GM08714 (cell line): Measurements from ENCODE around the gene ADK.

Experiments used
- H3K4me3 ChIP-seq: fragments of 200-500 bp; sonication (Bioruptor generic); 2 replicates; pipeline ENCODE4 v1.5.1; 2014; ENCODE audit warnings: mild to moderate bottlenecking, low read length, inconsistent platforms
- ZNF274 ChIP-seq: IDR thresholded peaks from 2 replicates; pipeline ENCODE4 v1.6.1; 2012; ENCODE audit warnings: mild to moderate bottlenecking, low read depth, low read length

The ADK gene

DNA sequence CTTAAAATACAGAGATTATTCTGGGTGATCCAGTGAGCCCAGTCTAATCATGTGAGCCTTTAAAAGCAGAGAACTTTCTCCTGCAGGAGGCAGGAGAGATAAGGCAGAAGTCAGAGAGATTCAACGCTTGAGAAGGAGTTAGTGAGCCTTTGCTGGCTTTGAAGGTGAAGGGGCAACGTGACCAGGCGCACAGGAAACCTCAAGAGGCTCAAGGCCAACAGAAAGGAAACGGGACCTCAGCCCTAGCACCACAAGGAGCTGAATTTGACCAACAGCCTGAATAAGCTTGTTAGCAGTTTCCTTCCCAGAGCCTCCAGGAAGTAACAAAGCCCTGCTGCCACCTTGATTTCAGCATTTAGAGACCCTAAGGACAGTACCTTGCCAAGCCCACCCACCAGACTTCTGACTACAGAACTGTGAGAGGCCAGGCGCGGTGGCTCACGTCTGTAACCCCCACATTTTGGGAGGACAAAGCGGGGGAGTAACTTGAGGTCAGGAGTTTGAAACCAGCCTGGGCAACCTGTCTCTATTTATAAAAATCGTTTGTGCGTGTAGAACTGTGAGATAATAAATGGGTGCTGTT, 588.1 kb downstream of the ADK start:
- no peak for TF ChIP-seq ZNF274
- peak overlapping the region; percentile 53; the same call in 1 of the 2 replicates for H3K4me3 ChIP-seq

DNA sequence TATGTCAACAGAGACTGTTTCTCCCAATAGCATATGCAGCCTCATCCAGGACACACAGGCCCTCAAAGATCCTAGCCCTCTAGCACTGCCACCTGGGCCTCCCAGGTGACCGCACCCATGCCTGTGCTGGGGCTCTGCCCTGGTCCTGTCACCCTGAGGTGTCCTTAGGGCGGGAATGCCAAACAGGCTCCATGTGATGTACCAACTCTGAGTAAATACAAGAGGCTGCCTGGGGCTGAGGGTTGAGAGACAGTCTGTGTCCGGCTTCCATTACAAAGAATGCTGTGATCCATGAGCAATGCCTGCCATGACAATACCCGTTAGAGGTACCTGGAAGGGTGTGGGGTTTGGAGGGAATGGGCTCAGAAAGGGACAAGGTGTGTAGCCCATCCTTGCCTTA, 592.4 kb downstream of the ADK start:
- no peak for TF ChIP-seq ZNF274
- H3K4me3 ChIP-seq: no peak overlapping the region

- TF ChIP-seq ZNF274: no peak
- no peak overlapping the region for H3K4me3 ChIP-seq
Observed at GRCh38 chr10:74745449-74745848, 594.4 kb downstream of the ADK start.

- no peak for TF ChIP-seq ZNF274
Observed at GRCh38 chr10:74746813-74747212, 595.8 kb downstream of the ADK start.

DNA sequence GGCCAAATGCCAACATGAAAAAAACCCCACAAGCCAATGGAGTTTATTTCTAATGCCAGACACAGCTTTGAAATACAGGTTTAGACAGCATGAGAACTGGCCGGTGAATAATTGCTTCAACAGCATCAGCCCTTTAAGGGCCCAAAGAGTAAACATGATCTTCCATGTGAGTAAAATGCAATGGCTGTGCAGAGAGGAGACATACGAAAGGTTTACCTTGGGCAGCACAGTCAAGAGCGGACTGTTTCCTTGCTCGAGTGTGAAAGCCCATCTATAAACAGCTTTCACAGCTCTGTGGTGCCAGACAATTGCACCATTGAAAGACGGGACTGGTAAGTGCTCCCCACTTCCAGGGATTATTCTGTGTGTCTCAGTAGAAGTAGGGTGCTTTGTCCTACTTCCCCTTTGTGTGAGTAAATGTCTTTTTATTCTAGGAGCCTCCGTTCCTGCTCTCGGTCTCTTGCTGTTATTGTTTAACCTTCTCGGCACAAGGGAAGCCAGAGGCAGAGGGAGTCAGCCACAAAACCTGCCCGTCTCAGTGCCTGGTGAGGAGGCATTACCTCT, 597.5 kb downstream of the ADK start:
- no peak overlapping the region for H3K4me3 ChIP-seq
- no peak for TF ChIP-seq ZNF274

More at GRCh38 chr10:74746813-74747212, 595.8 kb downstream of the ADK start:
- no peak overlapping the region for H3K4me3 ChIP-seq

DNA sequence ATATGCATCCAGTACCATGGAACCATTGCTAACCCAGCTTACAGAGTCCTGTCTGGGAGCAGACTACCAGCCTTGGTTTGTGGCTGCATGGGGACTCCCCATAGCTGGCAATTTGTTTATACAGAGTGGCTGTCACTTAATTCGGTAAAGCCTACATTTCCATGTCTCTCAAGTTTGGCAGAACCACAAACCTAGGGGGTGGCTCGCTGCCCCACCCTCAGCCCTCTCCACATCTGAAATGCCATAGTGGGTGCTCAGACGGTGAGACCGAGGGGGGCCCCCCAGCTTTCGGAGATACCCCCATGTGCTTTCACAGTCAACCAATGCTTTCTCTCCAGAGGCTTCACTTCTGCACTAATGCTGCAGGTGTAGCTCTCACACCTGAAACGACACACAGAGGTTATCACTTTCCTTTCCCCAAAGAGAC, 599.8 kb downstream of the ADK start:
- H3K4me3 ChIP-seq: no peak overlapping the region
- no peak for TF ChIP-seq ZNF274

- H3K4me3 ChIP-seq: no peak overlapping the region
- no peak for TF ChIP-seq ZNF274
Observed at GRCh38 chr10:74752371-74753040, 601.5 kb downstream of the ADK start.

DNA sequence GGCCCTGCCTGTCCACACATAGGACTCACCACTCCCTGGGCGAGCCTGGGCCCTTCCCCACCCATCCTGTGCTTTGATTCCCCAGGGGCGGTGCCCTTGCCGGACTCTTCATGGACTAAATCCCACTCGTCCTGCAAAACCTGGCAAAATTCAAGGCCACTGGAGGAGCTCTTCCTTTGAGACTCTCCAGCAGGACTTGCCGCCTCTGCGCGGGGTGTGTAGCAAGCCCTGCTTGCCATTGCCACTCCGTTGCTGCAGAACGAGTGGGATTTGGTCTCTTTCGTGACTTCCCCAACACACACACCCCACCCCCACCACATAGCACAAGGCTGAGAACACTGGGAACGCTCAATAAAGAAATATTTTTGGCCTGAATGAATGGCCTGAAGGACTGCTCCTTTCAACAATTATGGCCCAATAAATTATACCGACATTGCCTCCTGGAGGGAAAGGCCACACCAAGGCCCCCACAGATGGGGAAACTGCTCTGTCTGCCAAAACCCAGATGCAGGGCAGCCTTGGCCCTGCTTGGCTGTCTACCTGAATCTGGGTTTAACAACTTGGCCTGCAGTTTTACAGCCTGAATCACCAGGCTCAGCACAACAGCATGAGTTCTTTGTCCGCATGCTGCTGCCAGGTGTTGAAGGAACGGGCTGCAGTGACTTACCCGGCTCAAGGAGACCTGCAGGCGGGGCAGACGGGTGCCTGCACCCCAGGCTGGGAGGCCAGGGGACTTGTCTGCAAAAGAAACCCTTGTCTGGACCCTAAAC, 602.6 kb downstream of the ADK start:
- no peak for TF ChIP-seq ZNF274
- no peak overlapping the region for H3K4me3 ChIP-seq

DNA sequence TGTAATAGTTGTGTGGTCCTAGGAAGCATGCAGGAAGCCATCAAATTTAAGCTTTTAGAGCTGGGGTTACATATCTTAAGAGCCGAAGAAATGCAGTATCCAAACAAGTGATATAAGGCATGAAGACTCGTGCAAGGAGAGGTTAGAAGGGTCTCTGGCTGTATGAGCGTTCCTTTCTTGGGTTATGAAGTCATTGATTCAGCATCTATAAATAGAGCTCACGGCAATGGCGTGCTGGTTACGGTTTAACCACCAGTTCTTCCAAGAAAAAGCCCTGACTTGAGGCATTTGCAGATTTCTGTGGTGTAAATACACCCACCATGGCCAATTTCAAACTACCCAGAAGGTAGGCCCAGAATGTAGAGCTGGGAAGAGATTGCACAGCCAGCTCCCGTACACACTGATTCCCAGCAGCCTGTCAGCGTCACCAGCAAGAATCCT, 603.4 kb downstream of the ADK start:
- TF ChIP-seq ZNF274: no peak
- no peak overlapping the region for H3K4me3 ChIP-seq

DNA sequence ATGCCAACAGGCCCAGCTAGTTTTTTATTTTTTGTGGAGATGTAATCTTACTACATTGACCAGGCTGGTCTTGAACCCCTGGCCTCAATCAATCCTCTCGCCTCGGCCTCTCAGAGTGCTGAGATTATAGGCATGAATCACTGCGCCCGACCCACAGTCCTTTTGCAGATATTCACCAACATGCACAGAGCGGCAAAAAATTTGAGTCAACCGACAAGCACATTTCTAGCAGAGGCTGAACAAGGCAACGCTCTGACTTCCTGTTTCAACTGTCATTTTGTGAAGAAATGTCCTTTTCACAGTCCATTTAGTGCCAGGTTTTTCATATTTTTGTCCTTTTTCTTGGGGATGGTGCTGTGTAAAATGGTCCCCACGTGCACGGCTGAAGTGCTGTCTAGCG, 604.3 kb downstream of the ADK start:
- no peak for TF ChIP-seq ZNF274
- H3K4me3 ChIP-seq: no peak overlapping the region
